DOHH2 (cell line): ENCODE measurements around the gene PDE4D.

Experiments
- H3F3A ChIP-seq: fragments of 200-600 bp; sonication (generic), shearing (Covaris generic); 2 replicates; pipeline ENCODE4 v1.6.0; 2016; ENCODE audit warnings: antibody characterized with exemption, mild to moderate bottlenecking; ENCODE audit not compliant: control insufficient read depth, insufficient read depth
- H3K27ac ChIP-seq: fragments of 200-600 bp; sonication (generic); 2 replicates; pipeline ENCODE4 v1.5.1; 2014; ENCODE audit warnings: low read depth, mild to moderate bottlenecking, low read length, moderate library complexity
- H3K27me3 ChIP-seq: fragments of 200-600 bp; sonication (generic); 2 replicates; pipeline ENCODE4 v1.6.1; 2014; ENCODE audit warnings: mild to moderate bottlenecking, low read length, mixed read lengths; ENCODE audit not compliant: control insufficient read depth
- H3K36me3 ChIP-seq: fragments of 200-600 bp; sonication (generic); 2 replicates; pipeline ENCODE4 v1.6.1; 2014; ENCODE audit warnings: mild to moderate bottlenecking, low read length, moderate library complexity, mixed read lengths; ENCODE audit not compliant: control insufficient read depth
- H3K4me1 ChIP-seq: fragments of 200-600 bp; sonication (generic); 2 replicates; pipeline ENCODE4 v1.6.1; 2014; ENCODE audit warnings: mild to moderate bottlenecking, low read length, mixed read lengths; ENCODE audit not compliant: control insufficient read depth
- H3K4me2 ChIP-seq: fragments of 200-600 bp; sonication (generic); 2 replicates; pipeline ENCODE4 v1.6.0; 2014; ENCODE audit warnings: mild to moderate bottlenecking, low read length, moderate library complexity
- H3K4me3 ChIP-seq: fragments of 200-600 bp; sonication (generic); 2 replicates; pipeline ENCODE4 v1.5.1; 2014; ENCODE audit warnings: mild to moderate bottlenecking, low read length, mixed read lengths
- H3K79me2 ChIP-seq: fragments of 200-600 bp; sonication (generic); 2 replicates; pipeline ENCODE4 v1.6.1; 2014; ENCODE audit warnings: mild to moderate bottlenecking, low read length, mixed read lengths; ENCODE audit not compliant: control insufficient read depth
- H3K9me2 ChIP-seq: fragments of 200-600 bp; sonication (generic); replicated peaks from 2 replicates; pipeline ENCODE4 v1.6.1; 2014; ENCODE audit warnings: mild to moderate bottlenecking, low read length, mixed read lengths; ENCODE audit not compliant: control insufficient read depth
- H3K9me3 ChIP-seq: fragments of 200-600 bp; sonication (generic); 2 replicates; pipeline ENCODE4 v1.6.1; 2014; ENCODE audit warnings: antibody characterized with exemption, low read length, mixed read lengths; ENCODE audit not compliant: control insufficient read depth, insufficient read depth
- H4K20me1 ChIP-seq: fragments of 200-600 bp; sonication (generic); 2 replicates; pipeline ENCODE4 v1.6.0; 2014; ENCODE audit warnings: low read depth, mild to moderate bottlenecking, antibody characterized with exemption, low read length, moderate library complexity; ENCODE audit not compliant: control insufficient read depth, insufficient read depth
- CTCF ChIP-seq: fragments of 200-600 bp; sonication (generic); IDR thresholded peaks from one replicate; pipeline ENCODE4 v1.5.1; 2014; ENCODE audit warnings: antibody characterized with exemption, mild to moderate bottlenecking, low read depth, low read length; ENCODE audit not compliant: poor library complexity, severe bottlenecking
- EZH2phosphoT487 ChIP-seq: fragments of 200-600 bp; sonication (generic); IDR thresholded peaks from 2 replicates; pipeline ENCODE4 v1.6.1; 2017; ENCODE audit warnings: borderline replicate concordance, mild to moderate bottlenecking, antibody characterized with exemption, low read length, moderate library complexity, mixed read lengths

Gene PDE4D

DNA sequence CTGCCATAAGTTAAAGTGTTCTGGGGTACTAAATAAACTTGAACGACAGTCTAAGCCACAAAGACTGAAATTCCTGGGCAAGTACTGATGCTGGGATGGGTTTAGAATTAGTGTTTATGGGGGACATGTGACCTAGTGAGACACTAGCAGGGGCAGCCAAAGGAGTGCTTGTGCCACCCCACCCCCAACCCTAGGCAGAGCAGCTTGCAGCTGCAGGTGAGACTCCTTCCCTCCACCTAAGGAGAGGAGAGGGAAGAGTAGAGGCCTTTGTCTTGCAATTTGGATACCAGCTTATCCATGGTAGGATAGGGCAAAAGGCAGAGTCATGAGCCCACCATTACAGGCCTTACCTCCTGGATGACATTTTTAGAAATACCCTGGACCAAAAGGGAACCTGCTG lies 28.7 kb upstream of the PDE4D start:
- H3K79me2 ChIP-seq: no peaks in the 10 kb centered on the region
- no peaks in the 10 kb centered on the region for H3F3A ChIP-seq
- no peak overlapping the region for H3K4me3 ChIP-seq
- no peaks in the 10 kb centered on the region for H3K27me3 ChIP-seq
- no peaks in the 10 kb centered on the region for H3K36me3 ChIP-seq
- H3K4me2 ChIP-seq: no peak overlapping the region
- H3K9me3 ChIP-seq: no peaks in the 10 kb centered on the region
- H3K4me1 ChIP-seq: no peaks in the 10 kb centered on the region
- no peaks in the 10 kb centered on the region for H4K20me1 ChIP-seq
- H3K9me2 ChIP-seq: no peaks in the 10 kb centered on the region
- H3K27ac ChIP-seq: no peak overlapping the region
- no peak for TF ChIP-seq EZH2phosphoT487
- TF ChIP-seq CTCF: no peak

GRCh38 chr5:59921816-59922215 lies 28.3 kb upstream of the PDE4D start:
- no peaks in the 10 kb centered on the region for H3F3A ChIP-seq
- no peaks in the 10 kb centered on the region for H3K27me3 ChIP-seq
- H3K4me2 ChIP-seq: no peak overlapping the region
- TF ChIP-seq EZH2phosphoT487 (no peak), CTCF (no peak)
- no peaks in the 10 kb centered on the region for H3K36me3 ChIP-seq
- H3K79me2 ChIP-seq: no peaks in the 10 kb centered on the region
- H3K9me2 ChIP-seq: no peaks in the 10 kb centered on the region
- H3K4me1 ChIP-seq: no peaks in the 10 kb centered on the region
- no peaks in the 10 kb centered on the region for H4K20me1 ChIP-seq
- no peak overlapping the region for H3K4me3 ChIP-seq
- no peak overlapping the region for H3K27ac ChIP-seq
- no peaks in the 10 kb centered on the region for H3K9me3 ChIP-seq

DNA sequence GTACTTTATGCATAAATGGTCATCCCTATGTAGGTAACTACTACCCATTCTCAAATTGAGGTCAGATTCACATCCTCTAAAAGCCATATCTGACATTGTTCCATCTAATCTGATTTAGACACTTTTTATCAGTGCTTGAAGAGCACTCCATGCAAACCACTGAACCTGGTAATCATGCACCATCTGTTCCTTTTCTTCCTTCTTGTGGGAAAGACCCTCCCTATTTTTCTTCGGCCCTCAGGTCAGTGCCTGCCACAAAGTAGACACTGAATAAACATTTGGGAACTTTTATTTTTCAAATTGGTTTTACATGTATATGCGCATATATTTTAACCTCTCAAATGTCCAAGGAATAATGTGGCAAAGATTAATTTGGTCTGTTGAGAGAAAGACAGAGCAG lies 26.0 kb upstream of the PDE4D start:
- H3K4me2 ChIP-seq: no peak overlapping the region
- no peaks in the 10 kb centered on the region for H3K9me2 ChIP-seq
- no peak overlapping the region for H3K4me3 ChIP-seq
- H3K9me3 ChIP-seq: no peaks in the 10 kb centered on the region
- H3F3A ChIP-seq: no peaks in the 10 kb centered on the region
- H4K20me1 ChIP-seq: no peaks in the 10 kb centered on the region
- no peaks in the 10 kb centered on the region for H3K36me3 ChIP-seq
- TF ChIP-seq EZH2phosphoT487 (no peak), CTCF (no peak)
- H3K4me1 ChIP-seq: no peaks in the 10 kb centered on the region
- H3K27ac ChIP-seq: no peak overlapping the region
- H3K79me2 ChIP-seq: no peaks in the 10 kb centered on the region
- no peaks in the 10 kb centered on the region for H3K27me3 ChIP-seq

DNA sequence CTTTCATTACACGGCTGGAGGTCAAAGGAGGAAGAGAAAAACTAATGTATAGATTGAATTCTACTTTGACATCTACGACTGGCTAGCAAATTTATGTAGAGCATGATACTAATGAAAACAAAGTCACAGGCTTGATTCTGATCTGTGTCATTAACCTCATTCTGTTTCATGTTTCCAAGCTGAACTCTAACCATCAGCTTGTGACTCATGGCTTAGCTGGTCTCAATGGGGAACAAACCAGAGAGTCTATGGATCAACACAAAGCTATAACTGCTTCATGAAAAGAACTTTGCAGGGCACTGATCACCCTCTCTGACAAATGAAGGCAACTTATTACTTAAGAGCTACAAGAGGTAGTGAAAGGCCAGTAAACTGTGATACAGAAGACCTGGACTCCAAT lies 23.6 kb upstream of the PDE4D start:
- Histone ChIP-seq H3K9me2 (no peaks in the 10 kb centered on the region), H3K36me3 (no peaks in the 10 kb centered on the region), H3K4me1 (no peaks in the 10 kb centered on the region), H4K20me1 (no peaks in the 10 kb centered on the region), H3K4me2 (no peak overlapping the region), H3K27me3 (no peaks in the 10 kb centered on the region), H3K27ac (no peak overlapping the region), H3K79me2 (no peaks in the 10 kb centered on the region), H3K9me3 (no peaks in the 10 kb centered on the region), H3F3A (no peaks in the 10 kb centered on the region), H3K4me3 (no peak overlapping the region)
- TF ChIP-seq CTCF (no peak), EZH2phosphoT487 (no peak)
